NT2/D1 (cell line): ENCODE results near the gene RASGRP2.

ENCODE experiments used
- YY1 ChIP-seq: IDR thresholded peaks from 2 replicates; pipeline ENCODE4 v1.6.1; 2011; ENCODE audit not compliant: insufficient read length, insufficient read depth
- ZNF274 ChIP-seq: IDR thresholded peaks from 2 replicates; pipeline ENCODE4 v1.6.1; 2011; ENCODE audit warnings: mild to moderate bottlenecking, low read depth, low read length

- TF ChIP-seq YY1 (no peak), ZNF274 (no peak)
Observed at GRCh38 chr11:64778223-64778472, 34.2 kb upstream of the RASGRP2 start.
